GM23338 (cell line): ENCODE measurements around the gene MEIOB. TPM values are rescaled to one million over a fixed set of nuclear protein-coding genes. Genes with fewer than 3 reads are reported as not detected.

ENCODE experiments used
- ATAC-seq: fragments of 200-7000 bp; cut with Tn5 transposase; 3 replicates; pipeline ENCODE4 v1.9.1; 2020
- DNase-seq: peaks from one replicate; pipeline ENCODE4 v3.0.0-alpha.2; 2015; ENCODE audit warnings: low spot score
- H2AFZ ChIP-seq: fragments of 200-600 bp; sonication (generic); 2 replicates; pipeline ENCODE4 v1.8.0; 2016; ENCODE audit warnings: antibody characterized with exemption, mild to moderate bottlenecking, moderate library complexity
- H3F3A ChIP-seq: fragments of 200-600 bp; sonication (generic); replicated peaks from 2 replicates; pipeline ENCODE4 v1.8.0; 2017; ENCODE audit warnings: antibody characterized with exemption, mixed run types, low read depth
- H3K27ac ChIP-seq: fragments of 200-600 bp; sonication (generic); 2 replicates; pipeline ENCODE4 v1.6.1; 2016; ENCODE audit warnings: low read depth
- H3K27me3 ChIP-seq: fragments of 200-600 bp; sonication (generic); 2 replicates; pipeline ENCODE4 v1.8.0; 2016; ENCODE audit warnings: mild to moderate bottlenecking, mixed run types, moderate library complexity; ENCODE audit not compliant: insufficient read depth
- H3K36me3 ChIP-seq: fragments of 200-600 bp; sonication (generic); 2 replicates; pipeline ENCODE4 v1.8.0; 2016; ENCODE audit warnings: mild to moderate bottlenecking; ENCODE audit not compliant: insufficient read depth
- H3K4me1 ChIP-seq: fragments of 200-600 bp; sonication (generic); 2 replicates; pipeline ENCODE4 v1.8.0; 2016; ENCODE audit warnings: mild to moderate bottlenecking, moderate library complexity; ENCODE audit not compliant: insufficient read depth
- H3K4me2 ChIP-seq: fragments of 200-600 bp; sonication (generic); 2 replicates; pipeline ENCODE4 v1.7.1; 2017; ENCODE audit warnings: mixed run types
- H3K4me3 ChIP-seq: fragments of 200-600 bp; sonication (generic); 2 replicates; pipeline ENCODE4 v1.6.1; 2016; ENCODE audit warnings: mixed run types
- H3K79me2 ChIP-seq: fragments of 200-600 bp; sonication (generic); replicated peaks from 2 replicates; pipeline ENCODE4 v1.8.0; 2017; ENCODE audit warnings: mild to moderate bottlenecking; ENCODE audit not compliant: insufficient read depth
- H3K9me2 ChIP-seq: fragments of 200-600 bp; sonication (generic); 2 replicates; pipeline ENCODE4 v1.8.0; 2017; ENCODE audit not compliant: insufficient read depth
- H4K20me1 ChIP-seq: fragments of 200-600 bp; sonication (generic); replicated peaks from 2 replicates; pipeline ENCODE4 v1.8.0; 2017; ENCODE audit warnings: mild to moderate bottlenecking; ENCODE audit not compliant: insufficient read depth
- H3K27ac Mint-ChIP-seq: 2 replicates; pipeline ENCODE4 v1.8.0; 2020; ENCODE audit warnings: inconsistent platforms, mild to moderate bottlenecking, moderate library complexity, mixed read lengths
- H3K27me3 Mint-ChIP-seq: 3 replicates; pipeline ENCODE4 v1.8.0; 2022; ENCODE audit warnings: low read depth, mild to moderate bottlenecking, moderate library complexity, mixed read lengths, inconsistent platforms; ENCODE audit not compliant: insufficient read depth, poor library complexity
- H3K36me3 Mint-ChIP-seq: 3 replicates; pipeline ENCODE4 v1.8.0; 2021; ENCODE audit warnings: low read depth, mild to moderate bottlenecking, inconsistent platforms, moderate library complexity, mixed read lengths
- H3K4me1 Mint-ChIP-seq: 3 replicates; pipeline ENCODE4 v1.8.0; 2020; ENCODE audit warnings: mild to moderate bottlenecking, inconsistent platforms, mixed read lengths
- H3K4me3 Mint-ChIP-seq: 3 replicates; pipeline ENCODE4 v1.8.0; 2021; ENCODE audit warnings: moderate library complexity, mild to moderate bottlenecking, inconsistent platforms, mixed read lengths
- H3K9me3 Mint-ChIP-seq: 3 replicates; pipeline ENCODE4 v1.8.0; 2020; ENCODE audit warnings: moderate library complexity, mild to moderate bottlenecking, inconsistent platforms, mixed read lengths
- CTCF ChIP-seq, 2 experiments: fragments of 200-600 bp in 1 of 2; sonication (generic) in 1 of 2; conservative IDR thresholded peaks; 2 replicates each; pipeline versions ENCODE4 v1.5.1 to v1.6.1; 2016 to 2017; ENCODE audit warnings: antibody characterized with exemption in 2 of 2, low read depth in 2 of 2, mild to moderate bottlenecking in 2 of 2, moderate library complexity in 1 of 2
- ETS1 ChIP-seq: IDR thresholded peaks from 2 replicates; pipeline ENCODE4 v1.6.1; 2016; ENCODE audit warnings: antibody characterized with exemption
- EZH2phosphoT487 ChIP-seq: fragments of 200-600 bp; sonication (generic); IDR thresholded peaks from one replicate; pipeline ENCODE4 v1.8.1; 2018; ENCODE audit warnings: antibody characterized with exemption; ENCODE audit not compliant: unreplicated experiment
- JUNB ChIP-seq: IDR thresholded peaks from one replicate; pipeline ENCODE4 v1.6.1; 2016; ENCODE audit warnings: antibody characterized with exemption; ENCODE audit not compliant: unreplicated experiment
- NANOG ChIP-seq: IDR thresholded peaks from 2 replicates; pipeline ENCODE4 v1.6.1; 2016; ENCODE audit warnings: antibody characterized with exemption, borderline replicate concordance
- POLR2AphosphoS5 ChIP-seq: IDR thresholded peaks from 2 replicates; pipeline ENCODE4 v1.6.1; 2016; ENCODE audit warnings: antibody characterized with exemption, low read depth
- STAT1 ChIP-seq: IDR thresholded peaks from one replicate; pipeline ENCODE4 v1.6.1; 2016; ENCODE audit warnings: antibody characterized with exemption; ENCODE audit not compliant: unreplicated experiment
- ZNF462 ChIP-seq: fragments of 250-450 bp; sonication (Bioruptor Pico); IDR thresholded peaks from 2 replicates; pipeline ENCODE4 v1.5.0; 2020; ENCODE audit warnings: mild to moderate bottlenecking, moderate library complexity
- polyA plus RNA-seq: library from polyadenylated mRNA; unstranded; fragments of >200 nt; fragmentation: Nextera tagmentation; extraction: Ambion mirVana; gene quantifications from 2 replicates; pipeline ENCODE4 v1.2.1, GENCODE V29; 2016
- total RNA-seq: library from RNA; depleted of rRNA; stranded (reverse); fragments of >200 nt; shearing (Covaris generic); gene quantifications from 2 replicates; pipeline ENCODE4 v1.2.3, GENCODE V29; 2014

The MEIOB gene
- total and polyA plus RNA-seq, 2 experiments from 2014 or later = 7.3 to 8.7 TPM

DNA sequence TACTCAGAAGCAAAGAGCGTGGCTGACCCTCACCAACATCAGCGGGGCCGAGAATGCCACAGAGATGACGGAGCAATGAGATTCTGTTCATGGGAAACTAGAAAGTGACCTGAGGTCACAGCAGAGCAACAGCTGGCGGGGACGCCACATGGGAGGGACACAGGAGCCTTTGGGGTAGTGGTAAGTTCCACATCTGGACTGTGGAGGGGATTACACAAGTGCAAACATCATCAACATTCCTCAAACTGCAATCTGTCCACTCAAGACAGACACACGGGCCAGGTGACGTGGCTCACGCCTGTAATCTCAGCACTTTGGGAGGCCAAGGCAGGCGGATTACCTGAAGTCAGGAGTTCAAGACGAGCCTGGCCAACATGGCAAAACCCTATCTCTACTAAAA, 56.5 kb downstream of the MEIOB start (continued):
- no peak for TF ChIP-seq ETS1

DNA sequence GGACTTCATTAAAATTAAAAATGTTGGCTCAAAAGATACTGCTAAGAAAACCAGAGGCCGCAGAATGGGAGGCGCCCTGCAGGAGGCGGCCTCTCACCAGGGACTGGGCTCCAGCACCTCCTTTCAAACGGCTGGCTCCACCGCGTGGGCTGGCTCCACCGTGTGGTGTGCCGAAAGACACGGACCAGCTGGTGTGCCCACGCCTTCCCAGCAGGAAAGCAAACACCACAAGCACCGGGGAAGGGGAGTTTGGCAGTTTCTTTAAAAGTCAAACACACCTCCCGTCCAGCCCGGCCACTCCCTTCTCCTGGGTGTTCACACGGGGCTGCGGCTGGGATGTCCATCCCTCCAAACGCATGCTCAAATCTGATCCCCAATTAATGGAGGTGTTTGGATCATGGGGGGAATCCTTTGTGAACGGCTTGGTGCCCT, 59.2 kb downstream of the MEIOB start:
- peak; percentile 78 for DNase-seq
- H3K4me3 Mint-ChIP-seq = no peak overlapping the region
- H3K9me3 Mint-ChIP-seq = no peaks in the 10 kb centered on the region
- Histone ChIP-seq H3K9me2 (no peaks in the 10 kb centered on the region), H3K27me3 (no peaks in the 10 kb centered on the region), H3F3A (no peaks in the 10 kb centered on the region; the same call in 1 of the 2 replicates), H3K4me3 (no peak overlapping the region), H3K4me1 (no peaks in the 10 kb centered on the region), H3K36me3 (no peaks in the 10 kb centered on the region), H3K79me2 (no peaks in the 10 kb centered on the region; the same call in 1 of the 2 replicates), H2AFZ (no peak overlapping the region), H3K27ac (no peak overlapping the region), H3K4me2 (no peak overlapping the region), H4K20me1 (no peaks in the 10 kb centered on the region; the same call in 1 of the 2 replicates)
- peaks cover 12% of the 10 kb centered on the region for H3K36me3 Mint-ChIP-seq
- TF ChIP-seq STAT1 = no peak
- no peak for TF ChIP-seq EZH2phosphoT487
- TF ChIP-seq NANOG = no peak
- no peak for TF ChIP-seq POLR2AphosphoS5
- TF ChIP-seq JUNB = no peak
- TF ChIP-seq CTCF (conservative IDR thresholded peaks at IDR 0.05; ENCODE audit: low read depth in 2 of 2) = peak; percentile 66 to 72
- H3K27me3 Mint-ChIP-seq = peaks cover 4% of the 10 kb centered on the region
- H3K27ac Mint-ChIP-seq = no peak overlapping the region
- peak; percentile 83 for ATAC-seq
- no peaks in the 10 kb centered on the region for H3K4me1 Mint-ChIP-seq

GRCh38 chr16:1810536-1810935, 61.4 kb downstream of the MEIOB start:
- Histone ChIP-seq H3K27me3 (no peaks in the 10 kb centered on the region), H2AFZ (no peak overlapping the region), H3K27ac (no peak overlapping the region), H3K4me2 (no peak overlapping the region), H3K79me2 (no peaks in the 10 kb centered on the region; the same call in 1 of the 2 replicates), H3K9me2 (no peaks in the 10 kb centered on the region), H3K4me3 (no peak overlapping the region), H3F3A (no peaks in the 10 kb centered on the region; the same call in 1 of the 2 replicates), H3K36me3 (no peaks in the 10 kb centered on the region), H4K20me1 (no peaks in the 10 kb centered on the region; the same call in 1 of the 2 replicates), H3K4me1 (no peaks in the 10 kb centered on the region)
- Mint-ChIP-seq H3K36me3 (peaks cover 30% of the 10 kb centered on the region), H3K9me3 (peaks cover 8% of the 10 kb centered on the region; the same call in 2 of the 3 replicates), H3K4me3 (no peak overlapping the region), H3K4me1 (no peaks in the 10 kb centered on the region), H3K27ac (no peak overlapping the region), H3K27me3 (peaks cover 4% of the 10 kb centered on the region)
- ATAC-seq (no peak), DNase-seq (no peak)
- no peak for TF ChIP-seq EZH2phosphoT487
- TF ChIP-seq ETS1 = no peak
- no peak for TF ChIP-seq ZNF462 (CRISPR knock-in tag)
- TF ChIP-seq JUNB = no peak
